ENCODE data around the gene STK25.
"Not testable (repeated sequence)": the region's sequence is repeated elsewhere in the genome, so short reads cannot be mapped to it uniquely, and the experiment has no call there.

The STK25 gene

GRCh38 chr2:241461693-241462677, 46.4 kb downstream of the STK25 start:
- TF ChIP-seq CTCF (IDR thresholded peaks at IDR 0.05; ENCODE audit: insufficient read depth, low read depth, low read length, missing control alignments) = no peak
- H3K4me3 ChIP-seq (ENCODE audit: low read depth, low read length) = no peak overlapping the region
- no peak for DNase-seq (ENCODE audit: low read depth)

GRCh38 chr2:241460631-241461030, 47.8 kb downstream of the STK25 start:
- no peak for TF ChIP-seq CTCF (IDR thresholded peaks at IDR 0.05; ENCODE audit: insufficient read depth, low read depth, low read length, missing control alignments)
- DNase-seq (ENCODE audit: low read depth) = no peak
- H3K4me3 ChIP-seq (ENCODE audit: low read depth, low read length) = no peak overlapping the region

- TF ChIP-seq CTCF (IDR thresholded peaks at IDR 0.05; ENCODE audit: insufficient read depth, low read depth, low read length, missing control alignments) = no peak
- no peak for DNase-seq (ENCODE audit: low read depth)
- no peak overlapping the region for H3K4me3 ChIP-seq (ENCODE audit: low read depth, low read length)
Observed at GRCh38 chr2:241459520-241459919, 48.9 kb downstream of the STK25 start.

- H3K4me3 ChIP-seq (ENCODE audit: low read depth, low read length) = no peak overlapping the region
- TF ChIP-seq CTCF (IDR thresholded peaks at IDR 0.05; ENCODE audit: insufficient read depth, low read depth, low read length, missing control alignments) = no peak
- no peak for DNase-seq (ENCODE audit: low read depth)
Observed at GRCh38 chr2:241458687-241459086, 49.7 kb downstream of the STK25 start.

- TF ChIP-seq CTCF (IDR thresholded peaks at IDR 0.05; ENCODE audit: insufficient read depth, low read depth, low read length, missing control alignments) = no peak
- H3K4me3 ChIP-seq (ENCODE audit: low read depth, low read length) = no peak overlapping the region
- DNase-seq (ENCODE audit: low read depth) = no peak
Observed at GRCh38 chr2:241456546-241456945, 51.8 kb downstream of the STK25 start.

GRCh38 chr2:241454837-241455485, 53.4 kb downstream of the STK25 start:
- DNase-seq (ENCODE audit: low read depth) = no peak
- TF ChIP-seq CTCF (IDR thresholded peaks at IDR 0.05; ENCODE audit: insufficient read depth, low read depth, low read length, missing control alignments) = no peak
- H3K4me3 ChIP-seq (ENCODE audit: low read depth, low read length) = no peak overlapping the region

- not testable (repeated sequence) for H3K4me3 ChIP-seq (ENCODE audit: low read depth, low read length); DNase-seq (ENCODE audit: low read depth)
Observed at GRCh38 chr2:241453919-241454318, 54.5 kb downstream of the STK25 start.

Data from GM12865 (cell line).